GM19455 (cell line): ENCODE measurements around the gene DCDC2.
"Not testable (repeated sequence)": the region's sequence is repeated elsewhere in the genome, so short reads cannot be mapped to it uniquely, and the experiment has no call there.

ENCODE experiments used
- ATAC-seq: cut with Tn5 transposase; IDR thresholded peaks from one replicate; pipeline ENCODE4 v1.9.1; 2021; ENCODE audit not compliant: unreplicated experiment

The DCDC2 gene

DNA sequence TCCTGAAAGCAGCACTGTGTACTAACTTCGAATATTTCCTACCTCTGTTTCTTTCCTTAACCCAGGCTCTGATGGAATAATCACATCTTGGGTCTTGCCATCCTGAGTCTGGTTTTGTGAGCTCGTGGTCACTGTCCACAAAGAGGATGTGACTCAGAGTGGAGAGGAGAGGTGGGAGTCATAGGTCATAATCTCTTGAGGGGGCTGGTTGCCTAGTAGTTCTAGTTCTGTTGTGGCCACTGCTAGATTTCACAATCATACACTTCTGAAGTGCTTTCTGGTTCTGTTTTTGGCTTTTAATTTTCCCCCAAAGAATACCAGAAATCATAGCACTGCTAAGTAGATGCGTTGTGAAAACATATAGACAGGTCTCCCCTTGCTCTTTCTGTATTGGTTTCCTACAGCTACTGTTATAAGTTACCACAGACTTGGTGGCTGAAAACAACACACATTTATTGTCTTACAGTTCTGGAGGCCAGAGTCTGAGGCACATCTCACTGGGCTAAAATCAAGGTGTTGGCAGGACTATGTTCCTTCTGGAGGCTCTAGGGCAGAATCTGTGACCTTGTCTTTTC, 129.1 kb downstream of the DCDC2 start:
- ATAC-seq: no peak

DNA sequence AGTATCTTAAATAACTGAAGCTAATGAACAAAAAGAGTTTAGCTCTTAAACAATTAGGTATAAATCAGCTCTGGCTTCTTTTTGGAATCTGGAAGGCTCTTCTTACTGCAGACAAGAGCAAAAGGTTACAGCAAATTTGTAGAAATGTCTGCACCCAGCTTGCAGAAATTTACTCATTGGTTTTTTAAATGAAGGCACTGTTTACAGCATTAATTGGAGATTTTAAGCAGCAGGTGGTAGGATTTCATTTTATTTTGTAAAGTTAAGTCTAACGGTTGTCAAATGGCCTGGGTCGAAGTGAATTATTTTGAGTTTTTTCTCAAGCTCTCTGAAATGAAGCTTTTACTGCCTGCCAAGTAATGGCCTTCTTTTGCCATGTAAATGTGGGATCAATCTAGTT, 129.7 kb downstream of the DCDC2 start:
- ATAC-seq: no peak

DNA sequence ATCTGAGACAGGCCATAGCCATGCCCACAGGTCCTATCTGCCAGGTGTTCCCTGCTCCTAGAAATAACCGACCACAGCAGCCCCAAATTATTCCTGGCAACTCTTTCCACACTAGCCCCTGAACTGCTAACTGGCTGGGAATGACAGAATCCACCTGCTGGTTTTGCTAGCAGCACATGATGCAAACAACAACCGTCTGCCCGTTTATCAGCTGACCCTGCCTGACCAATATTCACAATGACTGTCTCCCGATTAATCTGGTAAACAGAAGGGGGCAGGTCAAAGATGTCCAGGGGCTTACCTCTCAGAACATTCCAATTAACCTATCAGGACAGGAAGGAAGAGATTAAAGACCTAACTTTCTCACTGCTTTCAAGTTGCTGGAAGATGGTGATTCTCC, 130.3 kb downstream of the DCDC2 start:
- no peak for ATAC-seq

DNA sequence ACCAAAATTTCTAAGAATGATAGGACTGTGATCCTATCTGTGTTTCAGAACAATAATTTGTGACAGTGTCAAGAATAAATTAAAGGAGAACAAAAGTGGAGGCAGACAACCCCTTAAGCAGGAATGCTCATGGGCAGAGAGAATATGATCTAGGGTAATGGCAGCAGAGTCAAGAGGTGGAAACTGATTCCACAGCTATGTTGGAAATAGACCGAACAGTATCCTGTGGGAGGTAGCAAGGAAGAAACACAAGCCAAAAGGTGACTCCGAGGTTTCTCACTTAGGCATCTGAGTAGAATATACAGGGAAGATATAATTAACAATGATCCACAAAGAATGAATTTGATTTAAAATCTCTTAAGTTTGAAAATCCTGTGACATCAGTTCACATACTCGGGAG, 131.3 kb downstream of the DCDC2 start:
- no peak for ATAC-seq

DNA sequence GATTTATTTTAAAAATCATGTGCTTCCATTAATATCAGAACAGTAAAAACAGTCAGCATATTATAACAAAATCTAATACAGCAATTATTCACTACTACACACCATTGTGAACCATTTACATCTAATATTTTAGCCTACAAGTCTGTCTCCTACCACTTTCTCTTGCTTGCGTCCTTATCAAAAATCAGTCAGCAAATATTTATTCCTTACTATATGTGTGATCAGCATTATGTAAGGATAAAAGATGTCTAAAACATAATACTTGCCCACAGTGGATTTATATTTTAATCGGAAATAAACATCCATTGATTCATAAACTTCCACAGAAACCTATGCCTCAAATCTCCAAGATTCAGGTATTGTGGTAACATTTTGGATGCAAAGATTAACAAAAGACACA, 132.0 kb downstream of the DCDC2 start:
- ATAC-seq: no peak

DNA sequence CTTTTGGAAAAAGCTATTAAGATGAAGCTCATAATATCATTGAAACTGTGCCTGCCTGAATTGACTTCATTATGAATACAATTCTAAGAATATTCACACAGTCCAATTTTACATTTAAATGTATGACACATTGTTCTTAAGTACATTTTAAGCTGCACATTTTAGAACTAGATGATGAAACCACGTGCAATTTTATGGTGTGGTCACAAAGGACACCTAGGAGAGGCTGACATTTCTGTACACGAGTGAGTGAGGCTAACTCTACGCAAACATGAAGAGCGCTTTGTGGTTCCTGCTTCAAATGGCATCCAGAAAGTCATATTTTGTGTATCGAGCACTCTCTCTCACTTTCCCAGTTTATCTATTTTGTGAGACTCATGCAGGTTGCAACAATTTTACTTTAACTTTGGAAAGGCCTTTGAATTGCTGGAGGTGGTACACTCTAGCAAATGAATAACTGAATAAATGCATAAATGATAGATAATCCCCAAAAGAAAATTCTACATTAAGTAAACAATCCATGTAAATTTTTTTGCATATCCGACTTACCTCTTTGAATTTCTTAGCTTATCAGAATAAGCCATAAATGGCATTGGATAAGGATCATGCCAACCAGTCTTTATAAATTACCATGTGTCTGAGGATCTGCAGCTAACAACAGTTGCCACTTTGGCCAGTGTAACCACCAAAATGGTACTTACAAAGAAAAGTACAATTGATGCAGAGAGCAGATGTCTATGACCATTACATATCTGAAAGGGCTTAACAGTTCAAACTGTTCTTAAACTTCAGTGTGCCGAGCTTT, 134.5 kb downstream of the DCDC2 start:
- no peak for ATAC-seq

DNA sequence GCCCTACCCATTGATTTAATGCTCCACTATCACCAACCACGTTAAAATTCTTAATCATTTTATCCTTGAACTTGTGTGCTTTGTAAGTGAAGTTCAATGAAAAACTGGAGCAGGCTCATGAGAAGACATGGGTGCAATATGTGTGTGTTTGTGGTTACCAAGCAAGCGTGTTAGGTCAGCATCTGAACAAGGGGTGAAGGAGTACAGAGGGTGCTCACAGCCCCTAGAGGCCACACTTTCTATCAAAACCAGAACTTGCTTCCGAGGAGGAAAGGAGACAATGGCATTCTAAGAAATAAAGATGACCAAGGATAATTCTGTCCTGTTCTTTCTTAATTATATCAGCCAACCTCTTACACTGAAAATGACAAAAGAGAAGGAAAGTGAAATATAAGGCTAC, 138.2 kb downstream of the DCDC2 start:
- ATAC-seq: no peak

DNA sequence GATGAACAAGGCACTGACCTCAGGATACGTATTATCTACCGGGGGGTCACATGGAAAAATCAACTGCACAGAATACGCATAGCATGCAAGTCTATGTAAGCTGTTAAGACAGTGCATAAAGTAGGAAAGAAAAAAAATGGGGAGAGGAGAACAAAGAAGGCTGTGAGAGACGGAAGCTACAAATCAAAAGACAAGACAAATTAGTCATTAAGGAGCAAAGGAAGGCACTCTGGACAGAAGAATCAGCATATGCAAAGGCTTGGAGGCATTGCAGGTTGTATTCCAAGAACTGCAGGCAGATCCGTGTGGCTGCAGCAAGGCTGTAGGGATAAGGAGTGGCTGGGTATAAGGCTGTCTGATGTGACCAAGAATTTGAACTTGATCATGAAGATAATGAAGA, 142.9 kb downstream of the DCDC2 start:
- no peak for ATAC-seq

DNA sequence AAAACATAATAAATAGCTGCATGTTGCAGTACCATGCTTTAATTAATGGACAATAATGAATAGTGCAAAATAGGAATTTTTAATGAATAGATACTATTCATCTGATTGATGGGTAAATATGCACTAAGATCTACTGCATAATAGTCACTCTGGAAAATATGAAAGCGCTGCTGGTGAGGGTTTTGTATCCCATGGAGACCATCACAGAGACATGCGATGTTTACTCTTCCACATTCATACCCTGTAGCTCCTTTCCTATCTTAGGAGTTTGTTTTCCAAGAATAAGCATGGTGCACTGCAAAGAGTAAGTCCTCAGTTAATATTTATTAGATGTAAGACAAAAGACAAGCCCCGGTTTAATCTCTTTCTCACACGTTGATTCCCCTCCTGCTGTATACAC, 150.4 kb downstream of the DCDC2 start:
- no peak for ATAC-seq

DNA sequence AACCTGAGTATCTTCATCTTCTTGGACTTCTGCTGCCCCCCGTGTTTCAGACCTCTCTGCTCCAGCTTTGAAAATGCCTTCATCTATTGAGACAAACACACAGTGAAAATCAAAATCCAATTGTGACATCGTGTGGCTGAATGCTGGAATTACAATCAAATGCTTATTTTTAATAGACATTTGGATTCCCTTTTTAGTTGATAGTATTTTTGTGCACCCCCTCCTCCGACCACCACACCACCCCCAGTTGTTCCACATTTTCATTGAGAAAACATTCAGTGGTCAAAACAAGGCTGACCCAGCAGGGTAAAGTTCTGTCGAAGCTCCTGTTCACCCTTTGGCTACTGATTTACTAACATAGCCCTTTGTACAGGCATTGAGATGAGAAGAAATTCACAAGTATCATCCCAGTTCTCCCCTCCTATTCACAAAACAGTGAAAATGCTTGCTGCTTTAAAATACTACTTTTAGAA, 152.8 kb downstream of the DCDC2 start:
- no peak for ATAC-seq

DNA sequence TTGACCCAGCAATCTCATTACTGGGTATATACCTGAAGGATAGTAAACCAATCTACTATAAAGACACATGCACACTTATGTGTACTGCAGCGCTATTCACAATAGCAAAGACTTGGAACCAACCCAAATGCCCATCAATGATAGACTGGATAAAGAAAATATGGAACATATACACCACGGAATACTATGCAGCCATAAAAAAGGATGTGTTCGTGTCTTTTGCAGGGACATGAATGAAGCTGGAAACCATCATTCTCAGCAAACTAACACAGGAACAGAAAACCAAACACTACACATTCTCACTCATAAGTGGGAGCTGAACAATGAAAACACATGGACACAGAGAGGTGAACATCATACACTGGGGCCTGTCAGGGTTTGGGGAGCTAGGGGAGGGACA, 153.7 kb downstream of the DCDC2 start:
- ATAC-seq: not testable (repeated sequence)

DNA sequence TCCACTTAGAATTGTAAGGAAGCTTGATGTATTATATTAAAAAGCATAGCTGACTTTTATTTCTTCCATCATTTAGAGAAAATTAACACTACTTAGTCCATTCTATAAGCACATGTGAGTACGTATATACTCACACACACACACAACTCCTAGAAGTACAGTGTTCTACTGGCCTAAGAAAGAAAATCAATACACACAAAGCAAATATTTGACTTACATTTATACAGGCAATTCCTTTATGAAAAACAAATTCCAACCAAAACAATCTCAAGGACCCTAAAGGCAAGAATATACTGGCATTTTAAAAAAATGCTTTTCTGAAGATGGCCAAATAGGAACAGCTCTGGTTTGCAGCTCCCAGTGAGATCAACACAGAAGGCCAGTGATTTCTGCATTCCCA, 160.0 kb downstream of the DCDC2 start:
- no peak for ATAC-seq

DNA sequence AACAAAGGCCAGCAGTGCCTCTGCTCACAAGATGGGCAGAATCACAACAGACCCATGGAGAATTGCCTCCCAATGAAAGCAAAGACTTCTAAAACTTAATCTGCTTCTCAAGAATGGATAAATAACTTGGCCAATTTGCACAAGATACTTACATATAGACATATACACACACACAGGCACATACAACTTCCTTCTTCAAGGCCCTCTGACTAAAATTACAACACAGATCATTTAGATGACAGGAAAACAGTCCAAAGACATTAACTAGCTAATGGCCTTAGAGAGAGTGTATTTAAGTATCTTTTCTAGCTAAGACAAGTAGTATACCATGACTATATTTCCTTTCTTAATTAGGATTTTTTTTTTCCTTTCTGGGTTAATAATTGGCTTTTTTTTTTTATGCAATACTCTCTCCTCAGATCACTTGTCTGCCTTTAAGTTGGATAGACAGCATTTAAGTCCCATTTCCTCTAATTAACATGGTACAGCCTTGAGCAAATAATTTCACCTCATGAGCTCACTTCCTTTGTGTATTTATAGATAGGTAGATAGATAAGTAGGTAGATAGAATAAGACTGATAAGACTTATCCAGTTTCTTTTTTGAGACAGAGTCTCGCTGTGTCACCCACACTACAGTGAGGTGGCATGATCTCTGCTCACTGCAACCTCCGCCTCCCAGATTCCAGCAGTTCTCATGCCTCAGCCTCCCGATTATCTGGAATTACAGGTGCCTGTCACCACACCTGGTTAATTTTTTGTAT, 161.8 kb downstream of the DCDC2 start:
- no peak for ATAC-seq

DNA sequence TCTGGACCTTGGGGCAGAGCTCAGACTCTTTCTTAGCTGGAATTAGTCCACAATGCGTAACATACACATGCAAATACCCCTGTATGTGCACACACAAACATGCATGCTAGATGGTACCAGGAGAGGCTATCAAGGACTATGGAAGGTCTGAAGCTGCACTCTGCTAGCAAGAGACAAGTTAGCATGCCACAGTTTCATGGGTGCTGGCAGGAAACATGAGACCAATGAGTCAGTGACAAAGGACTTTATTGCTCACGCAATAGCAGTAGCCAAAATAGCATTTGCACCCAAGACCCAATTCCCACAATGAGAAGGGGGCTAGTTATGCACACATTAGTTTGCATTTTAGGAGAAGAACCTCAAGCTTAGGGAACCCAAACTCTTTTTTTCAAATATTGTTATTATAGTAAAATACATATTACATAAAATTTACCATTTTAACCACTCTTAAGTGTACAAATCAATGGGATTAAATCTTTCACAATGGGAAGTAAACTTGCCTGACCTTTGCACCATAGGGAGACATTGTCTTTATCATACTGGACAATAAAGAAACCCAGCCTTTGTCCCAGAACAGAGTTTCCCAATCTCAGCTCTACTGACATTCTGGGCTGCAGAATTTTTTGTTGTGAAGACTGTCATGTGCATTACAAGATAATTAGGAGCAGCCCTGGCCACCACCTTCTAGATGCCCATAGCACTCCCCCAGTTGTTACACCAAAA, 162.7 kb downstream of the DCDC2 start:
- no peak for ATAC-seq

DNA sequence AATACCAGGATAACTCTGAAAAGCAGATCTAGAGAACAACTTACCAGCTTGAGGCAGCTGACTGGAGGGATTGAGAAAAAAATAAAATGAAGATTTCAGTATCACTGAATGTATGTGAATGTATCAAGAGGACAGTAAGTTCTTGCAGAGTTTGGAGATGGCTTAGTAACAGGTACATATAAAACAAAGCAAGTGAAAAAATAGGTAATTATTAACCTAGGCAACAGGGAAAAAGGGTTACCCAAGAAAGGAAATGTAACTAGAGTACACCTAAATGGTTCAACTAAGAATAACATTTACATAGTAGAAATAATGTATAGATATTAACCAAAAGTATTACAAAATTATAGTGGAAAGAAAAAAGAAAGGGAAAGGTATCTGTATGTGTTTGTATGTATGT, 164.5 kb downstream of the DCDC2 start:
- ATAC-seq: no peak

DNA sequence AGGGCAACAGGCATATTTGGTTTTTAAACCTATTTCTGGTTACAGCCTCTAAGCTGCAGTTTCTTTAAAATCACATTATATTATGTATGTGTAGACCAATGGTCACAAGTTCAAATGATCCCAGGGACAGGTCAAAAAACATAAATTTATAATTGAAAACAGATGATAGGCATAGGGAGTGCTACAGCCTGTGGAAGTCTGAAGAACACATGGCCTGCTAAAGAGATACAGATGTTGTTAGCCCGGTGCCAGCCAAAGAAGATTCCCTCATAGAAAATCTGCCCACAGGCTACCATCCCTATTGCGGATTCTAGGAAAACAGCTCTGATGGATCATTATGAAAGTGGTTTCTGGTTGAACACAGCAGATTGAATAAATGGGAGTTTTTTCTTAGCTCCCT, 166.5 kb downstream of the DCDC2 start:
- ATAC-seq: no peak

DNA sequence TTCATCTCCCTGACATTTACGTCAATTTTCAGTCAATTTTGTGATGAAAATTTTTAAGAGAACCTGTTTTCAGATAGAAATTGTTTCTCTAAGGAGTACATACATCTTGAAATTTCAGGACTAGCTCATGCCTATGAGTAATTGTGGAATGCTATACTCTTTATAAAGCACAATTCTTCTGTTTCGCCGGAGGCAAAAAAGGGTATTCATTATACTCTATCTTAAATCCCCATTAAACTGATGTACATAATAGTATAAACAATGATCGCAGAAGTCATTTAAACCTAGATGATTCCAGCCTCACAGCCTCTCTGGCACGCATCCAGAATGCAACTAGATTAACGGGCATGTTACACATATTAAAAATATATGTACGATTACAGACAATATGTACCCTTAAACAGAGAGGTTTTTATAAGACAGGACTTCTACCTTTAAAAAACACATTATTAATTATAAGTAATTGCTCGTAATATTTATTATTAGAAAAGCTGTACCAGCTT, 169.2 kb downstream of the DCDC2 start:
- ATAC-seq: no peak

DNA sequence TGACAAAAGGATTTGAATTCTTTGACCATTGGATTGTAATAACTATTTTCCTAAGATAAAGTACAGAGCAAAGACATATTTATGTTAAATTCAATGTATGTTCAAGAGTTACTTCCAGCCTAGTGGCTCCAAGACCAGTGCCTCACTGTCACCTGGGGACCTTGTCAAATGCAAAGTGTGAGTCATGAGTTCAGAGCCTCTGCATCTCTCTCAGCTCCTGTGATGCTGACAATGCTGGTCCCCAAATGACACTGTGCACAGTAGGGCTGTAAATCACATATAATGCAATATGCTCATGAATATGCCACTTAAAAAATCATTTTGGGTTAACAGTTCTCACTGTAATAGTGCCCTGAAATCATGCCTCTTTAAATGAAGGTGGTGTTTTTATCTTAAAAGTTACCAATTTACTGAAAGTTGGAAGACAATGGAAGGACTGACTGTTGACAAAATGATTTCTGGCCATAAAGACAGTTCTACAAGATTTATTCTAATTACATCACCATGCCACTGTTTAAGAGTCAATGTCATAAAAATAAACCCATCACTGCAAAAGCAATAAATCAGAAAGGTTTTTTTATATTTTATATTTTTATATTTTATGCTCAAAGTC, 169.8 kb downstream of the DCDC2 start:
- no peak for ATAC-seq

DNA sequence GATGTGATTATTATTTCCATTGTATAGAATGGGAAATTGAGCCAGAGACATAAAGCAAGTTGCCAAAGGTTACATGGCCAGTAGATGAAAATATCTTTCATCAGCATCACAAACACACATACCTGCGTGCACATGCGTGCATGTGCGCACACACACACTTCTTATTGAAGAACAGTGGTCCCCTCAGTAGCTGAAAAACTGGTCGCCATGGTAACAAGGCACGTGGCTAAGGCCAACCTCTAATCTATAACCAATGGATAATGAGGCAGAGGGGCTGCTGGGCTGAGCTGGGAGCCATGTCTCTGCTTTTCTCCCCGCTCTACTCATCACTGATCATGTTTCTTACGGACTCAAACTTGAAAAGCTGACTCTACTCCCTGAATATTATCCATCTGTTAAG, 171.5 kb downstream of the DCDC2 start:
- no peak for ATAC-seq

DNA sequence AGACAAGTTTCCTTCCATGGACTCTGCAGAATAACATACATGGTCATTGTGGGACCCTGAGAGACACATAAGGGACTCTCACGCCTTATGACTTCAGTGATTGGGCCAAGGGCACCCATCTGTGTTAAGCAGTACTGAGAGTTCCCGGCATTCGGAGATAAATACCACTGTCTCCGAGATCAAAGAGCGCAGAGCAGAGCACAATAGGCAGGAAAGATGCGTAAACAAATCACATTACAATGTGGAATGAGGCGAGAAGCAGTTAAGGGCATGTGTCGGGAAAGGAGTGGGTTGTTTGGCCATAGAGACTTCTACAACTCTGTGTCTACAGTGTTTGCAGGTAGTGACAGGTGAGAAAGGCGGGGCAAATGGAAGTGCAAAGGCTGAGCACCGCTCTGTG, 174.3 kb downstream of the DCDC2 start:
- ATAC-seq: no peak

DNA sequence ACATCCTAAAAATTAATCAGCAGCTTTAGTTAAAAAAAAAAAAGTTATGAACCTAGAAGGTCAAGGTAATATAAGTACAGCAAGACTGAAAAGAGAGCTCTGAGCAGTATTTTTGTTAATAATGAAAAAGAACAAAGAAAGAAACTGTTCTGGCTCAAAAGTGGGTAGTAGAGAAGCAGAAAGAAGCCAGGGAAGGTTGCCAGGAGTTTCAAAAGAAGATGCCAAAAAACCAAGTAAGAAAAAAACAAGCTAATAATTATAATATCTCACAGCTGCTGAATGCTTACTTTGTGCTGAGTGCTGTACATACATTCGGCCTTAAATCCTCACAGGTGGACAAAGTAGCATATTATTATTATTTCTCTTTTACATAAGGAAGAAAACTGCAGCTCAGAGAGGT, 200.0 kb downstream of the DCDC2 start:
- ATAC-seq: no peak
